Fibroblast of skin of left quadriceps (primary cell): ENCODE results near the gene RNF212B.
"Not testable (repeated sequence)": the region's sequence is repeated elsewhere in the genome, so short reads cannot be mapped to it uniquely, and the experiment has no call there.

ENCODE experiments used
- DNase-seq, 2 experiments: peaks; one replicate each; pipeline ENCODE4 v3.0.0-alpha.2; 2013; ENCODE audit warnings: low read depth in 2 of 2

RNF212B gene

GRCh38 chr14:23237772-23238594, at the start of gene RNF212B:
RNF212B (plus strand) TSS chr14:23237936; CDS start chr14:23240346, 2,410 bp downstream.
- DNase-seq: peak; percentile 28 to 32

- DNase-seq: no peak
Observed at GRCh38 chr14:23193432-23193831, 44.3 kb upstream of the RNF212B start.

- no peak for DNase-seq
Observed at GRCh38 chr14:23195552-23196101, 42.1 kb upstream of the RNF212B start.

- not testable (repeated sequence) for DNase-seq
Observed at GRCh38 chr14:23196487-23196886, 41.2 kb upstream of the RNF212B start.

- not testable (repeated sequence) for DNase-seq
Observed at GRCh38 chr14:23199141-23199540, 38.6 kb upstream of the RNF212B start.

GRCh38 chr14:23202001-23202400, 35.7 kb upstream of the RNF212B start:
- no peak for DNase-seq

GRCh38 chr14:23206422-23207145, 31.2 kb upstream of the RNF212B start:
- no peak for DNase-seq

- DNase-seq: no peak
Observed at GRCh38 chr14:23207146-23207540, 30.6 kb upstream of the RNF212B start.

GRCh38 chr14:23208324-23208723, 29.4 kb upstream of the RNF212B start:
- DNase-seq: no peak

GRCh38 chr14:23209651-23210423, 27.9 kb upstream of the RNF212B start:
- no peak for DNase-seq

GRCh38 chr14:23215421-23215820, 22.3 kb upstream of the RNF212B start:
- DNase-seq: no peak

GRCh38 chr14:23217032-23218020, 20.4 kb upstream of the RNF212B start:
- no peak for DNase-seq

GRCh38 chr14:23219075-23219474, 18.7 kb upstream of the RNF212B start:
- no peak for DNase-seq

GRCh38 chr14:23224958-23225357, 12.8 kb upstream of the RNF212B start:
- not testable (repeated sequence) for DNase-seq

GRCh38 chr14:23227566-23227965, 10.2 kb upstream of the RNF212B start:
- DNase-seq: no peak

GRCh38 chr14:23228812-23229211, 8.9 kb upstream of the RNF212B start:
- DNase-seq: no peak

- not testable (repeated sequence) for DNase-seq
Observed at GRCh38 chr14:23232241-23232808, 5.4 kb upstream of the RNF212B start.

GRCh38 chr14:23240661-23241060, 2.9 kb downstream of the RNF212B start:
- no peak for DNase-seq

GRCh38 chr14:23241061-23241715, 3.5 kb downstream of the RNF212B start:
- DNase-seq: not testable (repeated sequence)

- no peak for DNase-seq
Observed at GRCh38 chr14:23242076-23242475, 4.3 kb downstream of the RNF212B start.
